Hindlimb muscle (tissue), 1 donor: ENCODE measurements around the gene GSTM1. TPM values are rescaled to one million over a fixed set of nuclear protein-coding genes. Genes with fewer than 3 reads are reported as not detected.
"Not testable (repeated sequence)": the region's sequence is repeated elsewhere in the genome, so short reads cannot be mapped to it uniquely, and the experiment has no call there.

Experiments
- DNase-seq: peaks from one replicate; pipeline ENCODE4 v3.0.0-alpha.2; 2013
- polyA plus RNA-seq: library from polyadenylated mRNA; unstranded; fragments of 120-200 nt; gene quantifications from one replicate; pipeline ENCODE4 v1.2.1, GENCODE V29; 2013; ENCODE audit not compliant: insufficient read length

GSTM1 gene
- polyA plus RNA-seq, 1 donor, result 50.6 TPM

DNA sequence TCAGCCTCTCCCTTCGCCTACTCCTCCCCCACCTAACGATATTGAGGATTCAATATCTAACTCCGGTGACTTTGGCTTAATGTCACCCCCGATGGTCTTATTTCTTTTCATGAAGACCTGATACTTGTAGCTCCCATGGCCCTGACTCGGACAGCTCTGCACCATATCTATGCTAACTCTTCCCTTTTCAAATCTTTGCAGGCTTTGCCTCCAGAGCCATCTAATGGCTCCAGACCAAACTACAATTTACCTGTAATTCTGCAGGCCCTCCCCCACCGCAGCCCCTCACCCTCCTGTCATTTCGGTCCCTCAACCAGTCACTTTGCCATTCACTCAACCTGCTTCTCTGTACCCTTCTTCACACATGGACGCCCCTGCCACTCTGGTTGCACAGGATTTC, 16.6 kb downstream of the GSTM1 start:
- no peak for DNase-seq

DNA sequence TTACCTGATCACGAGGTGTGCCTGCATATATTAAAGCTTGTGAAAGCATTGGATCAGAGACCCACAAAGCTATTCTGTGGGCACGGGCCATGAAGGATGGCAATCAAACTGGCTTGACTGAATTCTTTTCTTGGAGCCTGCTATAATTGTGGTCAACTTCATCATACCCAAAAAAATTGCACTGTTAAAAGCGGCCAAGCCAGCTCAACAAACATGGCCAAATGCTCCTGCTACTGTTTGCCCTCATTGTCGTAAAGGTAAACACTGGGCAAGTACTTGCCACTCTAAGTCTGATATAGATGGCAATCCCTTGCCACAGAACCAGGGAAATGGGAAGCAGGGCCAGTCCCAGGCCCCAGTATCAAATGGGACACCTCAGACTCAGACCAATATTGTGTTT, 17.8 kb downstream of the GSTM1 start:
- no peak for DNase-seq

DNA sequence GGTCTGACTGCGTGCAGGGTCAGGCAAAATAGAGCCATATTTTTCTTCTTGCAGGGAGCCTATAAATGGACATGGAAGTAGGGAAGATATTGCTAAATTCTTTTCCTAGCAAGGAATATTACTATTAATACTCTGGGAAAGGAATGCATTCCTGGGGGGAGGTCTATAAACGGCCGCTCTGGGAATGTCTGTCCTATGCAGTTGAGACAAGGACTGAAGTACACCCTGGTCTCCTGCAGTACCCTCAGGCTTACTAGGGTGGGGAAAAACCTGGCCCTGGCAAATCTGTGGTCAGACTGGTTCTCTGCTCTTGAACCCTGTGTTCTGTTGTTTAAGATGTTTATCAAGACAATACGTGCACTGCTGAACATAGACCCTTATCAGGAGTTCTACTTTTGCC, 21.3 kb downstream of the GSTM1 start:
- not testable (repeated sequence) for DNase-seq

DNA sequence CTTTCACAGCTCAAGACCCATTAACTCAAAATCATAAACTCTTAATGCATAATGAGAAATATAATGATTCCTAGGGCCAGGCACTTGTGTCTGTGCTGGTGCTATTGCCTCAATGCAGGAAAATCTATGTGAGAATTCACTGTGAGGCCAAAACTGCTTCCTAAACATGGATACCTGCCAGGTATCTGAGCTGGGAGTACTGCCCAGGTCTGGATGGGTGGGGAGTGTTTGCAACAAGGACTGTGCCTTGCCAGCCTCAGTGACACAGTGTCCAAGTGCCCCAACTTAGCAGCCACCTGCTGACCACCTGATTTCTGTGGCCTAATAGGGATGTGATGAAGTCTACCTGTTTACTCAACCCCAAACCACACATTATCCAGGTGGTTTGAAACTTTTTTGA, 22.2 kb downstream of the GSTM1 start:
- DNase-seq, result not testable (repeated sequence)

DNA sequence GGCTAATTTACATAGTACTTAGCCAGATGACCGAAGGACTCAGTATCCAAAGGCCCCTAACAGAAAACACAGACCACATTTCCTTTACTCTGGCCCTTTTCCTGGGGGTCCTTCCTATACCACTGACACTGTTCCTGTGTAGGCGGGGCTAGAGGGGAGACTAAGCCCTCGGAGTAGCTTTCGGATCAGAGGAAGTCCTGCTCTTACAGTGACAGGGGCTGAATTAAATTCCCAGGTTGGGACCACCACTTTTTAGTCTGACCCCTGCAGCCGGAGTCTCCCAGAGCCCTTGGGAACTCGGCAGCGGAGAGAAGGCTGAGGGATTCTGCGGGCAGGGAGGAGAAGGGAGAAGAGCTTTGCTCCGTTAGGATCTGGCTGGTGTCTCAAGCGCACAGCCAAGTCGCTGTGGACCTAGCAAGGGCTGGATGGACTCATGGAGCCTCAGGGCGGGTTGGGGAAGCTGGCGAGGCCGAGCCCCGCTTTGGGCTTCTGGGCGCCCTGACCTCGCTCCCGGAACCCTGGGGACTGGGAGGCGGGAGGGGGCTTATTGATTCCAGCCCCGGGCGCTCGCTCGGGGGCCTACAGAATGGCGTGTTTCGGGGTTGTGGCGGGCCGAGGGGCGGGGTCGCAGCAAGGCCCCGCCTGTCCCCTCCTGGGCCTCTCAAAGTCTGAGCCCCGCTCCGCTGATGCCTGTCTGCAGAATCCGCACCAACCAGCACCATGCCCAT, 24.1 kb downstream of the GSTM1 start, which contains the start of gene GSTM5:
GSTM5 (plus strand) TSS at position 659 of the 728 bp plus-strand sequence; CDS start at position 721, 62 bp downstream.
- DNase-seq, result peak; percentile 53

DNA sequence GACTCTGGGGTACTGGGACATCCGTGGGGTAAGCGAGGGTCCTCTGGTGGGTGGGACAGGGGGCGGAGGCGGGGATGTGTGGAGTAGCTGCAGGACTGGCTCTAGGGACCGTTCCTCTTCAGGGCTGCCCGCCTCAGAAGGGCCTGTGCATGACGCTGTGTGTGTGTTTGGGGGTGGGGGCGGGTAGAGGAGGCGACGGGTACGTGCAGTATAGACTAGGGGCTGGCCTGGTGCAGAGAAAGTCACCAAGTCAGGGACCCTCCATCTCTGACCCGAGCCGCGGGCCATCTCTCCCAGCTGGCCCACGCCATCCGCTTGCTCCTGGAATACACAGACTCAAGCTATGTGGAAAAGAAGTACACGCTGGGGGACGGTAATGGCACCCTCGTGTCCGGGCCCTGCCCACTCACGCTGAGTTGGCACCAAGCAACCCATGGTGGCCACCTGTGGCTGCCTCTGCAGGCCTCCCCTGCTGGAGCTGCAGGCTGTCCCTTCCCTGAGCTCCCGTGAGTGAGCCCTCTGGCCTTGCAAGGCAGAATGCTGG, 24.8 kb downstream of the GSTM1 start:
- no peak for DNase-seq

DNA sequence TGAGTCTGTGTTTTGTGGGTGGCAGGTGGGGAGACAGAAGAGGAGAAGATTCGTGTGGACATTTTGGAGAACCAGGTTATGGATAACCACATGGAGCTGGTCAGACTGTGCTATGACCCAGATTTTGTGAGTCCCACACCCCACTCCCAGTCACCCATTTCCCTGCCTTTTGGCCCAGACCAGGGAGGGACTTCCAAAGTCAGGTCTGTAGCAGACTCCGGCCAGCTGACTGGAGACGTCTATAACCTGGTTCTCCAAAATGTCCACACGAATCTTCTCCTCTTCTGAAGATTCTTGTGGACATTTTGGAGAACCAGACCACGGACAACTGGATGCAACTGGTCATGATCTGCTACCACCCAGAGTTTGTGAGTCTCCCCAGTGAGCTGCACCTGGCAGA, 26.0 kb downstream of the GSTM1 start:
- DNase-seq, result no peak

DNA sequence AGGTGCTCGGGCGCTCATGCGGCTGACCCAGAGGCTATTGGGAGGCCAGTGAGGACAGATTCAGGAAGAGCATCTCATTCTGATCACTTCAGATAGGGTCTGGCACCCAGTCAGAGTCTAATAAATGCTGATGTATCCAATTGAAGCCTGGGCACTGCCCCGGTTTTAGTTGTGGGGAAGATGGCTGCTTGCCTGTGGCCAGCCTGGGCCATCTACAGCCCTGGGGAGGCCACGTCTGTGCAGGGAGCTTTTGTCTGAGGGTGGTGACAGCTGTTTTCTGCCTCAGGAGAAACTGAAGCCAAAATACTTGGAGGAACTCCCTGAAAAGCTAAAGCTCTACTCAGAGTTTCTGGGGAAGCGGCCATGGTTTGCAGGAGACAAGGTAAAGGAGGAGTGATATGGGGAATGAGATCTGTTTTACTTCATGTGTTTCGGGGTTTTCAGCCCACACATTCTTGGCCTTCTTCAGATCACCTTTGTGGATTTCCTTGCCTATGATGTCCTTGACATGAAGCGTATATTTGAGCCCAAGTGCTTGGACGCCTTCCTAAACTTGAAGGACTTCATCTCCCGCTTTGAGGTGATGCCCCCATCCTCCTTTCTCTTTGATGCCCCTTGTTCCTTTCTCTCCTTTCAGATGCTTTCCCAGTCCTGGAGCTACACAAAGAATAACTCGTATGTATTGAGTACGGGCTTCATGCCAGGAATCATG, 27.2 kb downstream of the GSTM1 start:
- no peak for DNase-seq

DNA sequence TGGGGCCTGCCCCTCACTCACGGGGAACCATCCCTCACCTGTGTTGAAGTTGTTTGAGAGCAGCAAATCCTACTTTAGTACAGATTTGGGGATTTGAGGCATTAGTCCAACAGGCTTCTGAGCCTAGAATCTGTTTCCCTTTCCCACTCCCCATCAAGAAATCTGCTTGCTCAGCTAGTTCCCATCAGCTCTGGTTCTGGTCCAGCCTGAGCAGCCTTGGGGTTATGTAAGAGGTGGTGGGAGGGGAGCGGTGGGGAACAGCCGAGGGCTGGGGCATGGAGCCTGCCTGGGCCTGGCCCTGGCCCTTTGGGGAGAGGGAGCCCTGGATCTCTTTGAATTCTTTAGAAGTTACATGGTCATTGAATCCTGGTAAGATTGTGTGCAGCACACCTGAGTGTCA, 28.5 kb downstream of the GSTM1 start:
- no peak for DNase-seq

DNA sequence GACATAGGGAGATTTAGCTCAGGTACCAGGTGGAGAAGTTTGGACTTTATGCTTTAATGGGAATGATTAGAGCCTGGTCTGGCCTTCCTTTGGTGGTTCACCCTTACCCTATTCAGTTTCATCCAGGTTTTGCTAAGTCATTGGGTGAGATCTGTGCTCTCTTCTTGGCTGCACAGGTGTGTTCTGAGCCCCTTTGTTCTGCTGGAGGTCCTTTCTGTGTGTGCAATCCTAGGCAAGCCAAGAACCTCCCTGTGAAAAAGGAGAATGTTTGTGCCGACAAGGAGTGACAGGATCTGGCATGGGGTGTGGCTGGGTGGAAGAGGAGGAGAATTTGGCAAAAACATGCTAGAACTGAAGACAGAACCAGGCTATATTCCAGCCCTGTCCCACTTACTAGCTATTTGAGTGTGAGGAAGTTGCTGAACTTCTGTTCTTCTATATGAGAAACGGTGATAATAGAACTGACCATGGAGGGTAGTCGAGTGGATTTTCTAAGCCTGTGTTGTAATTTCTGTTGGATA, 29.0 kb downstream of the GSTM1 start:
- no peak for DNase-seq

DNA sequence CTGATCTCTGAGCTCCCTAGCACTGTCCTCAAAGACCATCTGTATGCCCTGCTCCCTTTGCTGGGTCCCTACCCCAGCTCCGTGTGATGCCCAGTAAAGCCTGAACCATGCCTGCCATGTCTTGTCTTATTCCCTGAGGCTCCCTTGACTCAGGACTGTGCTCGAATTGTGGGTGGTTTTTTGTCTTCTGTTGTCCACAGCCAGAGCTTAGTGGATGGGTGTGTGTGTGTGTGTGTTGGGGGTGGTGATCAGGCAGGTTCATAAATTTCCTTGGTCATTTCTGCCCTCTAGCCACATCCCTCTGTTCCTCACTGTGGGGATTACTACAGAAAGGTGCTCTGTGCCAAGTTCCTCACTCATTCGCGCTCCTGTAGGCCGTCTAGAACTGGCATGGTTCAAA, 30.1 kb downstream of the GSTM1 start:
- DNase-seq, result no peak

DNA sequence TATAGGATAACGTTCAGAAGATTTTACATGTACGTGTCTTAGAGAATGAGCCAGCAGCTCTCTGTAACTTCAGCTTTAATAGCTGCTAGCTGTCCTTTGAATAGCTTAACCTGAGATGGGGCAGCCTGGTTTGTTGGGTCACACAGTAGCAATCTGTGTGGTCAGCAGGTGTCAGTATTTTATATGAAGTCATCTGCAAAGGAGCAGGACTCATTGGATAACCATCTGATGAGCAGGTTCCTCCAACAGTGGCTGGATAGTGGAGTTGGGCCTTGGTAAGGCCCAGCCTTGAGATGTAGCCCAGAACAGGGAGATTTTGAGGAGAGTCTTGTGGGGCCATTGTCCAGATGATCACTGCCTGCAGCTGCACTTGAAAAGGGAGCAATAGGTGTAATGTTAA, 30.9 kb downstream of the GSTM1 start:
- DNase-seq, result no peak

DNA sequence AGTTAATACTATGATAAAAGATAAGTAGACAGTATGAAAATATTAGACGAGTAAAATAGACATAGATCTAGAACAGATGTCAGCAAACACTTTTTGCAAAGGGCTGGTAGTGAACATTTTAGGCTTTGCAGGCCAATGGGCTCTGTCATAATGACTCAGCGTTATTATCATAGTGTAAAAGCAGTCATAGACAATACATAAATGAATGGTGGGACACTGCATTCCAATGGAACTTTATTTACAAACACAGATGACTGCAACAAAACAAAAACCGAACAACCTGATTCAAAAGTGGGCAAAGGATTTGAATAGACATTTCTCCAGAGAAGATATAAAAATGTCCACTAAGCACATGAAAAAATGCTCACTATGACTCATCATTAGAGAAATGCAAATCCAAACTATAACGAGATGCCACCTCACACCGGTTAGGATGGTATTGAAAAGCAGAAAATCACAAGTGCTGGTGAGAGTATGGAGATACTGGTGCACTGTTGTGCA, 31.8 kb downstream of the GSTM1 start:
- no peak for DNase-seq

DNA sequence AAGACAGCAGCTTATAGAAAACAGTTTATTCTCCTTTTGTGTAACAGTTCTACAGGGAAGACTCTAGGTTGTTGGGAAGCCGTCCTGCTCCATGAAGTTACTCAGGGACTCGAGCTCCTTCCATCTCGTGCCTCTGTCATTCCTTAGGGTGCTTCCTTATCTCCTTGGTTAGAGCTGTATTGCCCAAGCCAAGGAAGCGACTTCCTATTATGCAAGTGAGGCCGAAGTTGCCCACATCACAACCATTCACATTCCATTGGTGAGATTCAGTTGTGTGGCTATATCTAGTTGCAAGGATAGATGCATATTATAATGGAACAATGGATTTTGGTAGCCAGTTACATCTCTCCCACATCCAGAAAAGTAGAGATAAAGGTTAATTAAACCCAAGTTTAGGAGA, 33.4 kb downstream of the GSTM1 start:
- DNase-seq, result no peak

DNA sequence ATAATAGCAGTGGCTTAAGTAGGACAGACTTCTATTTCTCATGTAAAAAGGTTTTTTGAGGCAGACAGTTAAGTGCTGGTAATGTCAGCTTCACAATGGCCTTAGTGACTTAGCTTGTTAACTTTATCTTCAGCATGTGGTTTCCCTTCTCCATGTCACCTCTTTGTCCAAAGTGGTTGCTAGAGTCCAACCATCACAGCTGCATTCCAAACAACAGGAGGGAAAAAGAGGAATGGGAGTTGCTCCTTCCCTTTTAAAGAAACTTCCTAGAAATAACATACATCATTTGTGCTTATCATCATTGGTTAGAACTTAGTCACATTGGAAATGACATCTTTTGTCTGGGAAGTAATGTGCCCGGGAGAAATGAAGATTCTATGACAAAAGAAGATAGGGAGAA, 34.4 kb downstream of the GSTM1 start:
- DNase-seq, result no peak

DNA sequence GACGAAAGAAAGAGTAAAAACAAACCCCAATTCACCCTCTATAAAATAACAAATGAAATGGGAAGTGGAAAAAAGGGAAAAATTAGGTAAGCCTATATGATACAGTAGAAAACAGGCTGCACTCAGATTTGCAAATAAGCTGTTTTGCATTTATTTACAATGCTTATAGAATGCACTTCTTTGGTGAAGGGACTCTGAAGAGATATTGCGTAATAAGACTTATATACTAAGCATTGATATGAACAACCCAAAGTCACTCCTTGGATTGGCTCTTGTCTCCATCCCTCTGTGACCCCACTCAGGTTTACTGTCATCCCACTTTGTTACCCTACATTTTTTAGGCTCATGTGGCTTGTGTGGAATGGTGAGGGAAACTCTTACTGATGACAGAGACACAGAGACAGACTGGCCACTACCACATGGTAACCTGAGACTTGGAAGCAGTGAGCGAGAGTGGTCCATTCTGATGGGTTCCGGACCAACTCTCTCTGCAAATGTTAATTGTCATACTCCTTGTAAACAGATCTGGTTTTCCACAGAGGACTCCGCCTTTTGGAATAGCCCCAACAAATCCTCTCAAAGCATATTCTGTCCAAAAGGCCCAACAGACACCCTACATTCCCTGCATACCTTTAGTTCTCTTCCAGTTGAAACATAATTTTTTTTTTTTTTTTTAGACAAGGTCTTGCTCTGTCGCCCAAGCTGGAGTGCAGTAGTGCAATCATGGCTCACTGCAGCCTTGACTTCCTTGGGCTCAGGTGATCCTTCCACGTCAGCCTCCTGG, 35.5 kb downstream of the GSTM1 start:
- no peak for DNase-seq

DNA sequence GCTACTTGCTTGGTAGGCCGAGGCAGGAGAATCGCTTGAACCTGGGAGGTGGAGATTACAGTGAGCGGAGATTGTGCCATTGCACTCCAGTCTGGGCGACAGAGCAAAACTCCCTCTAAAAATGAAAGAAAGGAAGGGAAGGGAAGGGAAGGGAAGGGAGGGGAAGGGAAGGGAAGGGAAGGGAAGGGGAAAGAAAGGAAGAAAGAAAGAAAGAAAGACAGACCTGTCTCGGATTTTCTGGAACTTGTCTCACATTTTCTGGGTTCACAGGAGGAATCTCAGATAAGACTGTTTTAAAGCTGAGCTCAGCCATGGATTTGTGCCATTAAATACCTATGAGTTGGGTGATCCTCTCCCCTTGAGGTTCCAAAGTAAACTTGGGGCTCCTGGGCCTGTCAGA, 37.3 kb downstream of the GSTM1 start:
- DNase-seq, result no peak

DNA sequence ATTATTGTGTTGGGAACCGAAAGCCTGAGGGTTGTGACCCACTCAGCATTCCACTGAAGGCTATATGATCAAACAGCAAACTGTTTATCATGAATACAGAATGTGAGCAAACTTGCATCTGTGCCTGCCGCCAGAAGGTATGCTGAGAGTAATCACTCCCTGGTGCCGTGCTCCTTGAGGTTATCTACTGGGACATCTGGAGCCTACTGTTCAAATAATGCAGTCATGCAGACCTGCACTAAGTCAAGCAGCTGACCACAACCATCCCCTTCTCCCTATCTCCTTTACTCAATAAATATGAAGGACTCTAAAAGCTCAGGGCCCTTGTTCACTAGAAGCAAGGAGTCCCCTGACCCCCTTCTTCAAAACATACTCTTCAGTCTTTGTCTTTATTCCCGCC, 37.9 kb downstream of the GSTM1 start:
- DNase-seq, result no peak

DNA sequence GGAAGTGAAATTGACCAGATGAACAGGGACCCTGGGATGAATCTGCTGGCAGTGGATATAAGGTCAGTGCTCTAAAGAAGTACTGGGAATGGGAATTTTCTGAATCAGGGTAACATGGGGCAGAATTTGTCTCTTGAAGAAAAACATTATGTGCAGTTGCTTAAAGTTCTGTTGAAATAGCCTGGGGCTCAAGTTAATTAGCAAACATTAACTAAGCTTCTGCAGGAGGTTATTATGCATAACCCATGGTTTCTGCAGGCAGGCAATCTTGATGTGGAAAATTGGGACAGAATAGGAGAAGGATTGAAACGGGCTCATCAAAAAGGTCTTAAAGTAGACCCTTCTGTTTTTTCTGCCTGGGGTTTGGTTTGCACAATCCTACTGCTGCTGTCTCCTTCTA, 38.4 kb downstream of the GSTM1 start:
- DNase-seq, result no peak

DNA sequence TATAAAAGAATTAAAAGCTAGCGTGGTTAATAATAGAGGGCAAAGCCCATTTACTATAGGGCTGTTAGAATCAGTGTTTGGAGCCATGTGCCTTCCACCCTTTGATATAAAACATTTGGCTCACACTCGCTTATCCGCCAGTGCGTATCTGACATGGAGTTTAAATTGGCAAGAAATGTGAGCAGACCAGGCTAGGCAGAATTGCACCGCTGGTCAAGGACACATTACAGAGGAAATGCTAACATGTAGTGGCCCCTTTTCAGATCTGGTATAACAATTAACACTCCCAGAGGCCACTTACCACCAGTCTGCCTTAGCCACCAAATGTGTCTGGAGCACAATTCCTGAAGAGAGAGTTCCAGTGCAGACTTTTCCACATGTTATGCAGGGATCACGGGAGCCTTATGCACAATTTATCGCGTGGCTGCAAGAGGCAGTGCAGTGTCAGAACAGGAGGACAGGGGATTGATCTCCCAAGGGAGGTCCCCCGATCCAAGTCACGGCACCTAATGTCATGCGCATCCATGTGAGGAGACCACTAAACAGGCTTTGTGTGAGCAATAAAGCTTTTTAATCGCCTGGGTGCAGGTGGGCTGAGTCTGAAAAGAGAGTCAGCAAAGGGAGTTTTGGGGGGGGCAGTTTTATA, 39.2 kb downstream of the GSTM1 start:
- DNase-seq, result no peak

DNA sequence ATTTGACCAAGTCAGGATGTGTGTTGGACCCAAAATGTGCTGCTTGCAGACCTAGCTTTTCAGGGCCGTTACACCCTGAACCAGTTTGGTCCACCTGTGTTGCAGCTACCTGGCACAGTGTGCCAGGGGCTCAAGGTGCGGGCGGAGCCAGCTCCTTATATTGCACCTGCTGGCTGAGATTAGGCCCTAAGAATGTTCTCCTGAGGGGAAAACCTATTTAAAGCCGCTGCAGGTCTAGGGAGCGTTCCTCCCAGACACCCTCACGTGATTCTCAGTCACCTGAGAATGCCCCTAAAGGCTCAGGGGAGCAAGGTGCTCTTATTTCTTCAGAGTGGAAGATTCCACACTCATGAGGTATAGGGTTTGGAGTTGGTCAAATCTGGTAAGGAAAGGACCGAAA, 41.3 kb downstream of the GSTM1 start:
- DNase-seq, result no peak

DNA sequence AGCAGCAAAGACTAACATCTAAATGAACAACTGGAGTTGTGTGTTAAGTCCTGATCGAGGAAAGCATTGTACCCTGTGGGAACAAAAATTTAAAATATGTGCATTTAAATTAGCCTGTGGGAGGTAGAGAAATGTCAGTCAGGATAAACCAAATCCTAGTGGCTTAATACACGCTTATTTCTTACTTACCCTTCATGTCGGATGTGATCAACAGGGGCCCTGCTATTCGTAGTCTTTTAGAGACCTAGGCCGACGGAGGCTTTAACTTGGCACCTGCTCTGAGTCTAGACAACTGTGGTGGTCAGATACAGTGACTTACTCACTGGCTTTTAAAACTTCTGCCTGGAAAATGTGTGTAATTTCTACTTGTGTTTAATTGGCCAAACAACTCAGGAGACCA, 43.0 kb downstream of the GSTM1 start:
- no peak for DNase-seq
